Sciatic nerve (tissue), 2 donors: ENCODE results near the gene KRTAP12-1. TPM values are rescaled to one million over a fixed set of nuclear protein-coding genes. Genes with fewer than 3 reads are reported as not detected.
A peak's percentile ranks its signal among the peaks of the same experiment; 100 is the strongest.
"Not testable (repeated sequence)": the region's sequence is repeated elsewhere in the genome, so short reads cannot be mapped to it uniquely, and the experiment has no call there.

Experiments used
- ATAC-seq: fragments of 200-7000 bp; cut with Tn5 transposase; one replicate; pipeline ENCODE4 v1.9.1; 2020; ENCODE audit warnings: mild to moderate bottlenecking, moderate library complexity
- DNase-seq: peaks from one replicate; pipeline ENCODE4 v3.0.0-alpha.2; 2020; ENCODE audit warnings: low spot score
- intact Hi-C: fragments of 100-400 bp; cut with DNase I; formaldehyde crosslinking; loops from one replicate; pipeline ENCODE4 v1.14.2; 2022
- total RNA-seq: library from RNA; stranded (reverse); fragmentation: NEBNext Ultra II Directional; extraction: Animal tissue kit (Norgen Biotek cat#: 25700); gene quantifications from one replicate; pipeline ENCODE4 v1.2.1, GENCODE V29; 2021
- donor health status: DM: no; HTN: no; CAD: no.
- donor health status: DM: no; HTN: no; CAD: no.

The KRTAP12-1 gene
- total RNA-seq, 1 donor from 2014 or later, result not detected

GRCh38 chr21:44653123-44653522 is 28.8 kb downstream of the KRTAP12-1 start:
- intact Hi-C loops, result no loop called here
- peak; percentile 46 for DNase-seq
- ATAC-seq, result no peak

- ATAC-seq (no peak), DNase-seq (peak; percentile 25)
- intact Hi-C loops, result no loop called here
Observed at GRCh38 chr21:44650973-44651675, 30.8 kb downstream of the KRTAP12-1 start.

GRCh38 chr21:44650265-44650972 is 31.5 kb downstream of the KRTAP12-1 start:
- no peak for ATAC-seq
- DNase-seq, result peak; percentile 38
- intact Hi-C loops, result no loop called here

GRCh38 chr21:44649521-44650100 is 32.4 kb downstream of the KRTAP12-1 start:
- DNase-seq (peak; percentile 27), ATAC-seq (no peak)
- intact Hi-C loops, result no loop called here

GRCh38 chr21:44648557-44649311 is 33.2 kb downstream of the KRTAP12-1 start:
- ATAC-seq (no peak), DNase-seq (peak; percentile 50)
- intact Hi-C loops, result no loop called here

GRCh38 chr21:44647222-44647552 is 34.8 kb downstream of the KRTAP12-1 start:
- intact Hi-C loops, result no loop called here
- DNase-seq (peak; percentile 36), ATAC-seq (no peak)

GRCh38 chr21:44646366-44647221 is 35.4 kb downstream of the KRTAP12-1 start, which contains the start of gene KRTAP10-11:
TSS of gene KRTAP10-11 (plus strand) at chr21:44646414. CDS start at chr21:44646459, 45 bp downstream.
- intact Hi-C loops, ATAC-seq: not testable (repeated sequence)
- DNase-seq, result peak; percentile 14

- DNase-seq, result no peak
- intact Hi-C loops, result no loop called here
- no peak for ATAC-seq
Observed at GRCh38 chr21:44644878-44645277, 37.1 kb downstream of the KRTAP12-1 start.

- ATAC-seq (no peak), DNase-seq (peak; percentile 35)
- intact Hi-C loops, result no loop called here
Observed at GRCh38 chr21:44643741-44644310, 38.1 kb downstream of the KRTAP12-1 start.

- peak; percentile 15 for DNase-seq
- no peak for ATAC-seq
- intact Hi-C loops, result no loop called here
Observed at GRCh38 chr21:44640761-44641160, 41.2 kb downstream of the KRTAP12-1 start.

GRCh38 chr21:44639331-44639655 is 42.7 kb downstream of the KRTAP12-1 start:
- intact Hi-C loops, result no loop called here
- DNase-seq, result peak; percentile 47
- ATAC-seq, result no peak

GRCh38 chr21:44638506-44639330 is 43.2 kb downstream of the KRTAP12-1 start:
- intact Hi-C loops, ATAC-seq: not testable (repeated sequence)
- DNase-seq, result peak; percentile 40

GRCh38 chr21:44637851-44638348 is 44.1 kb downstream of the KRTAP12-1 start:
- intact Hi-C loops, ATAC-seq: not testable (repeated sequence)
- DNase-seq, result peak; percentile 35

- ATAC-seq, result no peak
- intact Hi-C loops, result no loop called here
- DNase-seq, result peak; percentile 26
Observed at GRCh38 chr21:44637018-44637850, 44.7 kb downstream of the KRTAP12-1 start, which contains the start of gene KRTAP10-10. TSS of gene KRTAP10-10 (plus strand) at chr21:44637356. CDS start at chr21:44637418, 62 bp downstream.

GRCh38 chr21:44636209-44637017 is 45.5 kb downstream of the KRTAP12-1 start:
- intact Hi-C loops, result no loop called here
- ATAC-seq (no peak), DNase-seq (peak; percentile 49)

- DNase-seq (no peak), ATAC-seq (no peak)
- intact Hi-C loops, result no loop called here
Observed at GRCh38 chr21:44632067-44632466, 49.9 kb downstream of the KRTAP12-1 start.
